ENCODE measurements around the gene HIVEP3. TPM values are rescaled to one million over a fixed set of nuclear protein-coding genes. Genes with fewer than 3 reads are reported as not detected.

Gene HIVEP3
- total RNA-seq, 1 experiment from 2014 or later = 0.17 TPM

DNA sequence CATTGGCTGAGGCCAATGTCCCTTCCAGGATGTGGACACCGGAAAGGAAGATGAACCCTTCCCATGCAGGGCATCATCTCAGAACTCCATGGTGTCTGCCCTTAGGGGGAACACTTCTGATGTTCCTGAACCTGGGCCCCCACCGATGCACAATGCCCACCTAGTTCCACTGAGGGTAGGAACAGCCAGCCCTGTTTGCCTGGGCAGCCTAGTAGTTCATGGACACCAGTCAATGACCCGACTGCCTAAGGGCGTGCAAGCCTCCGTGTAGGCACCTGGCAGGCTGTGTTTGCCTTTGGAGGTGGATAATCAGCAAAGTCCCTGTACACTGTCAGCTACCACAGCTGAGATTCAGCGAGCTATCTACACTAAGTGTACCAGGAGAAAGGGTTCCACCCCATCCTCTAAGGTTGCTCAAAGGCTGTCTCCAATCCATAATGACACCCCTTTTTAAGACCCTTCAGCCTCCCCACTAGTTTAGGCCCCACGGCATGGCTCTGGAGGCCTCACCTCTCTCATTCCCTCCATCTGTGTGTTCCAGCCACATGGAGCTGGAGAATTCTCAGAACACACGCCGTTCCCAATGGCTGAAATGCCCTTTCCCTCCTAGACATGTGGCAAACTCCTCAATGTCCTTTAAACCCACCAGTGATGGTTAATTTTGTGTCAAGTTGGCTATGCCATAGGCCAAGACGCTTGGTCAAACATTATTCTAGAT is 309.4 kb downstream of the HIVEP3 start:
- DNase-seq (ENCODE audit: extremely low read depth, low read depth) = no peak

DNA sequence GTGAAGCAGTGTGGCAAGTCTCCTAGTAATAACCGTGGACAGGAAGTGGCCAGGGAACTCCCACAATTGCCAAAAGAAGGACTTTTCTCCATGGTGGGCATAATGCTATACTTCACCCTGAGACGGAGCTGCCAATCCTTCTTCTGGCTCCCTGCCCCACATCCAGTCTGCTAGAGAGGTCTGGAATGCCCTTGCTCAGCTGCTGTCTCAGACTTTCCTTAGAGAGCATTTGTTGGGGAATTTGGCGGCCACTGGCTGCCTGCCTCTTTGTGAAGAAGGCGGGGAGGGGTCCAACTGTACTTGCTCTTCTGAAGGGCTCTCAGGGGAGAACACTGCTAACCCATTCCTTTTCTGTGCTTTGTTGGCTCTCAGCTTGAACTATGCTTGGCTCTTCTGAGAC is 310.5 kb downstream of the HIVEP3 start:
- DNase-seq (ENCODE audit: extremely low read depth, low read depth) = no peak

DNA sequence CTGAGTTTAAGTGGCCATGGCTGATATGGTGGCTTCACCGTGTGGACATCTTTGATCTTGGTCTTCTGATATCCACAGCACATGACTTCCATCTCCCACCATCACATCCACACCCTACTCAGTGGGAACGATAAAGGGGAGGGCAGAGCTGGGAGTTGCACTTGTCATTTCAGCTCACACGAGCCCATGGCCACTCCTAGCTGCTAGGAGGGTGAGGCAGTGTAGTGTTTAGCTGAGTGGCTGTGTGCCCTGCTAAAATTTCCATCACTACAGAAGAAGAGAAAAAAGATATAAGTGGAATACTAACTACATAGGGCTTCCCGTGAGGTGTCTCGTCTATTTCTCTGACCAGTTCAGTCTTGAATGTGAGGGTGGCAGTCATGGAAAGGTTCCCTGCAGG is 310.9 kb downstream of the HIVEP3 start:
- DNase-seq (ENCODE audit: extremely low read depth, low read depth) = no peak

DNA sequence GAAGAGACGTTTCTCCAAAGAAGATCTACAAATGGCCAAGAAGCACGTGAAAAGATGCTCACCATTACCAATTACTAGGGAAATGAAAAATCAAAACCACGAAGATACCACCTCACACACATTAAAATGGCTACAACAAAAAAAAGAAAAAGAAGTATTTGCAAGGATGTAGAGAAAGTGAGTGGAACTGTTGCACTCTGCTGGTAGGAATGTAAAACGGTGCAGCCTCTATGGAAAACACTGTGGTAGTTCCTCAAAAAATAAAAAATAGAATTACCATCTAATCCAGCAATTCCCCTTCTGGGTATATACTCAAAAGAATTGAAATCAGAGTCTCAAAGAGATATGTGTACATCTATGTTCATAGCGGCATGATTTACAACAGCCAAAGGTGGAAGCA is 318.8 kb downstream of the HIVEP3 start:
- DNase-seq (ENCODE audit: extremely low read depth, low read depth) = no peak

DNA sequence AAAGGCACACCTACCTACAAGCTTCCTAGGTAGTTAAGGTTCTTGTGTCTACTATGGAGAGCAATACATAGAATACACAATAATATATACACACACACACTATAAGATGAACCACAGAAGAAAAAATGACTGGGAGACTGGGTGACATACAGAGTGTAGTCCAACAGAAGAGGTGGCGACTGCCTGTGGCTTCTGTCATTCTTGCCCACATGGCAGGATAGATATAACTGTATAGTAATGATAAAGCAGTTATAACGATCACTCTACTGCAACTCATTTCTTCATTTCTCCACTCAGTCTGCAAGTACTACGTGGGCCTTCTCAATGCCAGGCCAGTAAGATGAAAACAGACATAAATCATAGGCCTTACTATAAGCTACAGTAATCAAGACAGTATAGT is 320.4 kb downstream of the HIVEP3 start:
- DNase-seq (ENCODE audit: extremely low read depth, low read depth) = no peak

DNA sequence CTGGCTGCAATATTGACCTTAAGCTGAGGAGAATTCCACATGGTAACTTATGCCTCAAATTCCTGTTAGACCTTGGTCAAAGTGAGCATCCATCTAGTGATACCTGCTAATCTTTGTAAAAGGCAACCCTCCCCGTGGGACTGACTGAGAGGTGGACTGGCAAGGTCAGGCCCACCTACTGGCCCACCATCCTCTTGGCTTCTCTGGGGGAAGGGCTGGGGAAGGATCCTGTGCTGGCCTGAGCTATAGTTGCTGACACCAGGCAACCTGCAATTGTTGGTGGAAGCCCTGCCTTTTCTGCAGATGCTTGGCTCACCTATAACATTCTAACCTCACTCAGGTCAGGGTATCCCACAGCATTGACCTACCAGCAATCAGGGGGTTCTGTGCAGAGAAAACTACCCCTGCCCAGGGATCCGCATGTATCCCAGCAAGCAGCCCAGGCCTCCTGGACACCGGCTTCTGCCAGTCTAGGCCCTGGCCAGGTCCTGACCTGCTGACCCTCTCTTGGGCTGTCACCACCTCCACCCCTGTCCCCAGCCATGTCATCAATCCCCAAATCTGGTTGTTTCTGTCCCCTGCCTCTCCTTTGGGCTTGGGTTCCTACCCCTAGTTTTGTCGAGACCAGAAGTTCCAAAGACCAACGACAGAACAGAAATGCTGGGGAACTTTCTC is 326.1 kb downstream of the HIVEP3 start:
- DNase-seq (ENCODE audit: extremely low read depth, low read depth) = no peak

DNA sequence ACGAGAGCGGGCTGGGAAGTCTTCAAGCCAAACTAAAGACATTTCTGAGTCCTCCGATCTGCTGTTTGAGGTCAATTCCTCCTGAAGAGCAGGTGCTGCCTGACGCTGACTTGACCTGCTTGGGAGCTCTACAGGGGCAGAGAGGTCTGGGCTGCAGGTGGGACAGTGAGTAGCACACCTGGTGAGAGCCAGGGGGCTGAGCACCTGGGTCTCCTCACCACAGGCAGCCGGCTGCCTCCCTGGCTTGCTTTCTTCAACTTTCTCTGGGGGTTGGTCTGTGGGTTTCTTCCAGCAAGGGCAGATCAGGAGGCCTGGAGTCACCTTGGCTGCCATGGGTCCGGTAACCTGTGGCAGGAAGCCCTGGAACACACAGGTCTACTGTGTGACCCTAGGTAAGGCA is 326.8 kb downstream of the HIVEP3 start:
- no peak for DNase-seq (ENCODE audit: extremely low read depth, low read depth)

DNA sequence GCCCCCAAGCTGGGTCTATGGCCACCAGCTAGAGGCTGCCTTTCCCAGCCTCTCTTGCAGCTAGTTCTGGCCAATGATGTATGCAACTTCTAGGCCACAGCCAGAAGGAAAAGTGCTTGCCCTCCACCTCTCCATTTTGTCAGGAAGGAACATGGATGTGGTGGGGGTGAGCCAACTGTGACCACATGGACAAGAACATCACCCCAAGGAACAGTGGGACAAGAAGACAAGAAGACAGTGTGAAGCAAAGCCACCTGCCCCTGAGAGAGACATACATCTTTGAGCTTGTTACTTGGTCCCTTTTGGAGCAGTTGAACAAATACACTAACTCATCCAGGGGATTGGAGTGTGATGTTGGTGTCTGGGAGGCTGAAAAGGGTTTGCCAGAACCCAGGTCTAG is 328.4 kb downstream of the HIVEP3 start:
- no peak for DNase-seq (ENCODE audit: extremely low read depth, low read depth)

DNA sequence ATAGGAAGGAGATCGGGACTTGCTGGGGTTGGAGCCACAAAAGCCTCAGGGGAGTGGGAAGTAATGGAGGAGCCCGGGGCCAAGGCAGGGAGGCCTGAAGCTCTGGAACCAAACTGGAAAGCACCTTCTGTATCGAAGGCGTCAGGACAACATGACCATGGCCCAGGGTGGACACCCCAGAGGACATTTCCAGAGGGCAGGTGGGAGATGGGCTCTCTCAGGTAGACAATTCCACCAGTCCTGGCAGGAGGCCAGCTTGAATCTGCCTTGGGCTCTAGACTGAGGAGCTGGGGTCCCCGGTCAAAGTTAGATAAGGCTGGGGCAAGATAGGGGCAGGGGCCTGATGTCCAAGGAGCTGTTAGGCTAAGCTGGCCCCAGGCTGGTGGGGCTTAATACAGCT is 329.3 kb downstream of the HIVEP3 start:
- DNase-seq (ENCODE audit: extremely low read depth, low read depth) = no peak

DNA sequence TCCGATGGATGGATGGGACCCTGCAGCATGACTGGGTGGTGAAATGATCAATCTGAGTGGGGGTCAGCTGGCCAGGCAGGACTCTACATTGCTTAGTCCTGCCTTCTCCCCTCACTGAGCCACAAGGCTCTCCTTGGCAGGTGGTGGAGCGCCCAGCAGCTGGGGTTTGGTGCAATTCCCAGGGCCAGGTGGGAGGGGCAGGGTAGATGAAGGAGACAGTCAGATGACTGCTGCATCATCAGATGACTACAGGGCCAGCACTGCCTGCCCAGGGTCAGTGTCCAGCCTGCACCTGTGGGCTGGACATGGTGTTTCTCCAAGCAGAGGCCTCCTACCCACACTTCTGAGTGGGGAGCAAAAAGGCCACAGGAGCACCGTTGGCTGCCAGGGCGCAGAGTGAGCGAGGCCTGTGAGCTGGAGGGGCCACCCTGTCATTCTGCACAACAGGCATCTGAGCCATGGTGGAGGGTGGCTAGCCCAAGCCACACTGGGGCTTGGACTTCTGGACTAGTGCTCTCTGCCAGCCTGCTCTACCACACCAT is 330.3 kb downstream of the HIVEP3 start:
- DNase-seq (ENCODE audit: extremely low read depth, low read depth) = no peak

DNA sequence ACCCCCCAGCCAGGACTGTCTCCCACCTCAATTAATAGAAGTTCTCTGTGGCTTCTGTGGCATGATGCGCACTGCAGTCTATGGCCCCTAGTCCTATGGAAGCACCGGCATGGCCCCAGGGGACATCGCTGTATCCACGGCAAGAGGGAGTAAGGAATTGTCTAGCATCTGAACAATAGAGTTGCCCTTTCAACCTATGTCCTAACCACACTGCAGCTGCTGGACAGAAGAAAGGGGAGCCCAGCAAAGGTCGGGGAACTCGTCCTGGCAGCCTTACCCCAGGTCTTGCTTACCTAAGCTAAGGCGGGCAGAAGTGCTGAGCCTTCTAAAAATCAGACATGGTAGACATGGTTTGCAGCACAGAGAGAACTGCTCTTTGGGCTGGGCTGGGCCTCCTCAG is 330.9 kb downstream of the HIVEP3 start:
- no peak for DNase-seq (ENCODE audit: extremely low read depth, low read depth)

DNA sequence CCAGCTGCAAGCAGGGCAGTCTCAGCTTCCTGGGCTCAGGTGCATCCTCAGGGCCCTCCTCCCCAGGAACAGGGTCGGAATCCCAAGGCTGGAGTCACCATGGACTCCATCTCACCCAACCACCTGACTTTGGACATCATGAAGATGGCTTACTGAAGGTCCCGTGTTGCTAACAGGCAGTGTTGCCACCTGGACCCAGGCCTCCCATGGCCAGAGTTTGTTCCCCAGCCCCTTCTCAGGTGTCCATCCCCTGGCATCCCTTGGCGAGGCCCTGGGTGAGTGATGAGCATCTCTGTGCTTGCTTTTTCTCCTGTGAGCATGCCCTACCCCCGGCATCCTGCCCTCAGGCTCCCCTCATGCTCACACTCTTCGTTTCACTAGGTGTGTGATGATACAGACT is 332.5 kb downstream of the HIVEP3 start:
- no peak for DNase-seq (ENCODE audit: extremely low read depth, low read depth)

DNA sequence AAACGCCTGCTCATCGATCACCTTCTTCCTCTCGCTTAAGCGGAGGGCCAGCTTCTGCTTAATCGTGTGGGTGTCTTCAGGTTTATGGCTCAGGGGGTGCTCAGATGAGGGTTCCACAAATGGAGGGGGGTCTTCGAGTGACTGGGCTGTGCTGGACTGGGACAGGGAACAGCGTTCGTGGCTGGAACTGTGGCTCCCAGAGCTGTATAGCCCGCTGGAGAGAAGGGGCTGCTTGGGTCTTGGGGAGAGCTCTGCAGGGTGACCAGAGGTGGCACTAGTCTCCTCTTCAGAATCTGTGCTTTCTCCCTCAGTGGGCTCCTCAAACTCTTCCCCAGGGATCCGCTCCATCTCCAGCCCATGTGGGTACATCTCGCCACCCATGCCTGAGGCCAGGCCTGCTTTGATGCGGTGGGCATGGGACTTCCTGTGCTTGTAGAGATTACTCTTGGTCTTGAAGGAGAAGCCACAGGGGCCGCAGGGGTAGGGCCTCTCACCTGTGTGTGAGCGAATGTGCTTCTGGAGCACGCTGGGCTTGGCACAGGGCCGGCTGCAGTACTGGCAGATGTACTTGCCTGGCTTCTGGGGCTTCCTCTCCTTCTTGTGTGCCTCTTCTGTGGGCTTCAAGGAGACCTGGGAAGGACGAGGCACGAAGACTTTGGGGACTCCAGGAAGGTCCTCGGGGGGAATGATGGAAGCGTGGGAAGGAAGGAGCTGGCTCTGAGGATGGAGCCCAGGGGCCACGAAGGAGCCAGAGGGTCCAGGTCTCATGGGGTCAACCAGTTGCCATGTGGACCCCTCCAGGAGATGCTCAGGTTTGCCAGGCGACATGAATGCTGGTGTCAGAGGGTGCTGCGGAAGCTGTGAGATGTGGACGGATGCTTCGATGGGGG is 334.8 kb downstream of the HIVEP3 start:
- DNase-seq (ENCODE audit: extremely low read depth, low read depth) = no peak

DNA sequence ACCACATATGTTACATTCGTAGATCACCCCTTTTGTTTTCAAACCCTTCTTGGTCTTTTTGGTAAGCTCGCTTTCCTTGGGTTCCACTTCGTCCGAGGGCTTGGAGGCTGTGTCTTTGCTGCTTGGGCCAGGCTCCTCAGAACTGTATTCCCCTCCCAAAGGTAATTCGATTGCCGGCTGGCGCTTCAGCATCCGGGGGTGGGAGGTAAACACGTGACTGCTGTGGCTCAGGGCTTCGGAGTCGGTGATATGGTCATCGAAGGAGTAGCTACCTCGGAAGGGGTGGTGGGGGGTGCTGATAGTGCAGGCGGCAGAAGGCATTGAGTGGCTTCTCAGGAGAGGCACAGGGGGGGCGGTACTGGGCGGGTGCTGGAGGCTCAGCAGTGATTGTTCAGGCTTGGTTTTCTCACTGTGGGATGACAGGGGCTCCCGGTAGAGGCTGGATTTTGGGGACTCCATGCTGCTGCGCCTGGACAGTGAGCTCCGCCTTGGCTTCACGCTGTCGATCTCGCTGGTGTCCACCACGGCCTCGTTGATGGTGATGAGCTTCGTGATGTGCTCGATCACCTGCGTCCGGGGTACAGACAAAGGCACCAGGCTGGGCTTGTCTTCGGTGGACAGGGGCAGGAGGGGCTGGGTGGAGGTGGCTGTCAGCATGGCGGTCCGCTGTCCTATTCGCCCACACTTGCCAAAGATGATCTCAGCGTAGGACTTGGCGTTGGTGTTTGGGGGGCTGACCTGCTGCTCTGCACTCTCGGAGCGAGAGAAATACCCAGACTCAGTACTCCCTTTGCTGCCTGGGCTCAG is 335.7 kb downstream of the HIVEP3 start:
- no peak for DNase-seq (ENCODE audit: extremely low read depth, low read depth)

DNA sequence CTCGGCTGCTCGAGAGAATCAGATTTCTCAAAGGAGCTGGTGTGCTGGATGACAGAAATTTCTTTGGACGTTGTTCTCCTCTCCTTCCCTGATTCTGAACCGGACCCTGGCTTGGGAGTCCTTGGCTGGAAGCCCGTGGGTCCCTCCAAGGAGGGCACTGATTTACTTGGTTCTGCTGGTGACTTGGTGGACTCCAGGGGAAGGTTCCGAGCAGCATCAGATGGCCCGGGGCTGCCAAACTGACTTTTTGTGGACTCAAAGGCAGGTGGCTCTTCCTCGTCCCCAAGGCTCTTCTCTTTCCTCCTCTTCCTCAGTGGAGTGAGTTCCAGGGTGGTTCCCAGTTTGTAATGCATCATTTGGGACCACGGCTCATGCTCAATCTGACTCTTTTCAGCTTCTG is 336.4 kb downstream of the HIVEP3 start:
- DNase-seq (ENCODE audit: extremely low read depth, low read depth) = no peak

DNA sequence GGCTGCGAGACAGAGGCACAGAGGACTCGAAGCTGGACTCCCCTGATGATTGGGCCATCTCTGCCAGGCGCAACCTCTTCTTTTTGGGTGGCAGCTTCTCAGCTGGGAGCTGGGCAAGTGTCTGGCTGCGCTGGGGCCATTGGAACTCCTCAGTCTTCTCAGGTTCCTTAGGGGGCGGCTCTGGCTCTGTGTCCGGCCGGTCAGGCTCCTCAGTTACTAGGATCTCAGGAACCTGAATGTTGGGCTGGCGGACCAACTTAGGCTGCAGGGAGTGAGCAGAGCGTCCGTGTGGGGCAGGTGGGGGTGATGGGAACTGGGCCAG is 336.8 kb downstream of the HIVEP3 start:
- no peak for DNase-seq (ENCODE audit: extremely low read depth, low read depth)

DNA sequence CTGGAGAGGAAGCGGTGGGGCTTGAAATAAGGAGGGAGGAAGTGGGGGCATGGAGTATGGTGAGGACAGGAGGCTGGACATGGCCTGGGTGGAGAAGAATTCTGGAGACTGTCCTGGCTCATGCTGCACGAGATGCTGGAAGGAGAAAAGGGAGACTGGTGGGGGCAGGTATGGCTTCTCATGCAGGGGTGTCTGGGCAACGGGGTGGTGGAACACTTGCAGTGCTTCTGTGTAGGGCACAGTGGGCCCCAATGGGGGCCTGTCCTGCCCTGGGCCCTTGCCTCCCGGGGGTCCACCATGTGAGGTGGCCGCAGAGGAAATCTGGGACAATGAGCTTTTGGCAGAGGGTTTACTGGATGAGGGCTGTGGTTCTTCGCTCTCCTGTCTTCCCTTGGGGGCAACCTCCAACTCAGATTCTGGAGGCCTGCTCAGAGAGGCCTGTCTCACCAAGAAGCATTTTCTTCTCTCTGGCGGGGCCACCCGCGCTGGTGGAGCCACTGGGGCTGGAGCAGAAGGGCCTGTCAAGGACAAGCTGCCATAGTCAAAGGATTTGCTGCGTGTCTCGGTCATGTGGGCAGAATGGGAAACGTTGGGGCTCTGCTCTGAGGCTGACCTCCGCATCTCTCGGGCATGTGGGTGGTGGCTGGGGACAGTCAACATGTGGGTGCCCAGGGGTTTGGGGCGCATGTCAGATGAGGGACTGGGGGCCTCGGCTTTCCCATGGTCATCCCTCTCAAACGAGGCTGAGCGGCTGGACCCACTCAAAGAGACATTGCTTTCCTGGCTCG is 337.3 kb downstream of the HIVEP3 start:
- DNase-seq (ENCODE audit: extremely low read depth, low read depth) = no peak

DNA sequence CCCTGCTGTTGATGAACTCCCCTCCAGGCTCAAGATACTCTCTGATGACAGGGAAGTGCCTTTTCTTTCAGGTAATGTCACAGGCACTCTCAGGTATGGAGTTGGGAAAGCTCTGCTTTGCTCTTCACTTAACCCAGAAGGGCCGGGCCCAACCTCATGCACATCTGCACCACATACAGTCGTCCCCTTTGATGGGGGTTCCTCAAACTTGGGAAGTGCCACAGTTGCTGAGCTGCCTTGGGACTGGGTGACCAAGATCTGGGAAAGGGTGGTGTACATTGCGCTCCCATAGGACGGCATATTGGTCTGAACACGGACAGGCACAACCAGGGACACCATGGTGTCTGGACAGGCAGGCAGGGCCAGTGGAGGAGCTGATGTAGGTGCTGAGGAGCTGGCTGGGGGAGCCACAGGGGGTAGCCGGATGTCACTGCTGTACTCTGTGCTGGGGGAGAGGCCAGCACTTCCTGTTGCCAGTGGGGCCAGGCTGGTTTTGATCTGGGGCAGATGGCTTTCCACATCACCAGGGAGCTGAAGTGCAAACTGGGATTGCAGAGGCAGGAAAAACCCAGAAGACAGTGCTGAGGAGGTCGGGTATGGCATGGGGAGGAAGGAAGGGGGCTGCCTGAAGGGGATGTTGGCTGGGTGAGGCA is 338.1 kb downstream of the HIVEP3 start:
- DNase-seq (ENCODE audit: extremely low read depth, low read depth) = no peak

DNA sequence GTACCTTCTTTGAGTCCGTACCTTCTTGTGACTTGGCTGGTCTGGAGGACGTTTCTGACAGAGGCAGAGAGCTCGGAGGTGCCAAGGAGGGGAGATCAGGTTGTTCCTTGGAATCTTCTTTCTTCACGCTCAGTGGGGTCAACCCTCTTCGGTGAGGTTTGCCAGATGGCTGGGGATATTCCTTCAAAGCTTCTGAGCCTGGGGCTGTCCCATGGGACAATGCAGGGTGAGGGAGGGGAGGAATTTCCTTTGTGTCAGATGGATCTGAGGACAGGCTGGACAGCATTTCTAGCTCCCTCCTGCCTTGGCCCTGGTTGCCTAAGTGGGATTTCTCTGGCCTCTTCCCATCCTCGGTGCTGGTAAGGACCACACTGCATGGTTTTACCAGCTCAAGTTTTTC is 338.7 kb downstream of the HIVEP3 start:
- DNase-seq (ENCODE audit: extremely low read depth, low read depth) = no peak

Data from NCI-H460 (cell line).